HK-2 (cell line): Measurements from ENCODE around the gene C1QTNF12.
"Not testable (repeated sequence)": the region's sequence is repeated elsewhere in the genome, so short reads cannot be mapped to it uniquely, and the experiment has no call there.

Experiments used
- DNase-seq: peaks from one replicate; pipeline ENCODE4 v3.0.0-alpha.2; 2018; ENCODE audit not compliant: unreplicated experiment

Gene C1QTNF12

DNA sequence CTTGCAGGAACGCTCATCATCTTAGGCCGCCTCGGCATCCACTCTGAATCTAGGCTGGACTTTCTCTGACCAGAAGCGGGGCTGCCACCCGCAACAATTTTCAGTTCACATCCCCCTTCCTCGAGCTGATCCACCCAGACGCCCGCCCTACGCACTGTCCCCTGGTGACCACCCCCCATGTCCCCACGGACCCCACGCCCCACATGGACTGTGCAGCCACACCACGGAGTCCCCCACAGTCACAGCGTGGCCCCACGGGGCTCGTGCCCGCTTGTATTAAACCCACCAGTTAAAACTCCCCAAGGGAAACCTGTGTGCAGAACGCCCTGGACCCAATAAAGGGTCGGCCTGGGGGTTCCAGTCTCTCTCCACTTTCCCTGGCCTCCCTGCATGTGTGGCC lies 13.0 kb upstream of the C1QTNF12 start:
- no peak for DNase-seq

DNA sequence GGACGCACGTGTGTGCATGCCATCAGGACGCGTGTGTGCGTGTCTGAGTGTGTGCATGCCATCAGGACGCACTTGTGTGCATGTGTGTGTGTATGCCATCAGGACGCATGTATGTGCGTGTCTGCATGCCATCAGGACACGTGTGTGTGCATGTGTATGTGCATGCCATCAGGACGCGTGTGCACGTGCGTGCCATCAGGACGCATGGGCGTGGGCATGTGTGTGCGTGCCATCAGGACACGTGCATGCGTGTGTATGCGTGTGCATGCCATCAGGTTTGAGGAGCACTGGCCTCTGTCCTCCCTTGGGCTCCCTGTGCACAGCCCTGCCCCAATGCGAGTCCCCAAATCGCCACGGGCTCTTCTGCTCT lies 12.6 kb upstream of the C1QTNF12 start:
- no peak for DNase-seq

DNA sequence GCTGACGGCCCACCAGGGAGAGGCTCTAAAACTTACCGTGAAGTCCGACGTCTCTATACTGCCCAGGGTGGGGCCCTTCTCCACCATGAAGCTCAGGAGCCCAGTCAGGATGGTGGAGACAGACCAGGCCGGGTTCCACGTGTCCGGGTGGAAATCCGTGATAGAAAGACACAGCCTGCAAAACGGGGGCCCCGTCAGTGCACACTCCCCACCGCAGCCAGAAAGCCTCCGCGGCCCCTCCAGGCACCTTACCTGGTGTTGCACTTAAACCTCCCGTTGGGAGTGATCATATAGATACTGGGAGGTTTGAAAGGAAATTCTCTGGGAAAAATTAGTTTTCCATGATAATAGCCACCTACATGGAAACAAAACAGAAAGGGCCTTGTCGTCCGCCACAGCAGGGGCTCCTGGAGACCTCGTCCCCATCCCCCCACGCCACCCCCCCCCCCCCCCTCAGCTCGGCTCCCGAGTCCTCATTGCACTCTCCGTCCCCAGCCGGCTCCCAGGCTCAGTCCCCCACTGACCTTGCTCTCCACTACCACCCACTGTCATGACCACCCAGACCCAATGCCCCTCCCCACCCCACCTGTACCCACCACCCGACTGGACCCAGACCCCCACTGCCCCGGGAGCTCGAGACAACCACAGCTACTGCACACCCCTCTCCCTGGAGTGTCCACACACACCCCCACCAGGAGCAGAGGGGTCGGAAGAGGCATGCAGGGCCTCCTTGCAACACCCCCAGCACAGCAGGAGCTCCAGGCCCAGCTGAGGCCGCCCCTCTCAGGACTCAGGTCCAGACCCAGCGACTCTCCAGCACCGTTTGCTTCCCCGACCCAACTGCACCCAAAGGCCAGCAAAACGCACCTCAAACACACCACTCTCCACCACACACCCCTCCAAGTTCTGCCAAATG lies 10.7 kb upstream of the C1QTNF12 start:
- DNase-seq: no peak

DNA sequence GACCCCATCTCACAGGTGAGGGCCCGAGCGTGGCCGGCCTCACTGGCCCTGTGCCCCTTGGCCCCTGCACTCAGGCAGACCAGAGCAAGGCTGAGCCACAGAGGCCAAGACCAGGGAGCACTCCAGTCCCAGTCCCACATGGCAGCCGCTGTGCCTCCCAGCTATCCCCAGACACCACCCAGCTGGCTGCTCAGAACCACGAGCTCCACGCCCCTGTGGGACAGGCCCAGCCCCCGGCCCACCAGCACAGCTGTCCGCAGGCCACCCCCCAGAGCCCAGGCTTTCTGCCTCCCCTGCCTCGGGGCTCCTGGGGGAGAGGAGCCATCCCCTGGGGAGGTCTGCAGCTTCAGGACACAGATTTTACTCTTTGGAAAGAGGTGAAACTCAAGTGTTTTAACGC lies 9.1 kb upstream of the C1QTNF12 start:
- no peak for DNase-seq

DNA sequence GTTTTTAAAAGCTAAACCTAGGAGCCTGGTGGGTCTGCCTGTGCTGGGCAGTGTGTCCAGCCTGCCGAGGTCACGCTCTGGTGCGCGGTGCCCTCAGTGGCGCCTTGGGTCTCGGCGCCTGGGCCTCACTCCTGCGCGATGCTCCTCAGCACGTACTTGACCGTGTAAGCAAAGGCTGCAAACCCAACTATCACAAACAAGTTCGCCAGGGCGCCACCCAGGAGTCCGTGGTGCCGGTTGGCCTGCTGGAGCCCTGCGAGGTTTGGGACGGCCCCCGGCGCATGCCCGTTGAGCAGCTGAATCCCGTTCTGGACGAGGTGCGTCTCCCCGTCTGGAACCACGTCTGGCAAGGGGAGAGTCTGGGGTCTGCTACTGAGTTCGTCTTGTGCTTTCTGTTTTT lies 8.6 kb upstream of the C1QTNF12 start:
- no peak for DNase-seq

DNA sequence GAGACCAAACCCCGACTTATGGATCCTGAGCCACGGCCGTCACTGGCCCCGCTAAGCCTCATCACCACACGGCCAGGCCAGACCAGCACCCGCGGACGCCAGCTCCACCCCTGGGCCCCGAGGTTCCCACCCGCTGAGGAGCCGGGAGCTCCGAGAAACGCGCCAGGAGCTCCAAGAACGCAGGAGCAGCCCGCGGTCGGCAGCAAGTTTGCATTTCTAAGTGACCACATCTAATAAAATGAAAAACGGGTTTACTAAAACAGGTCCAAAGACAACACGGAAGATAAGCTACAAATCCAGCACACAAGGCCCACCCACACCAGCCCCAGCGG lies 8.1 kb upstream of the C1QTNF12 start:
- no peak for DNase-seq

DNA sequence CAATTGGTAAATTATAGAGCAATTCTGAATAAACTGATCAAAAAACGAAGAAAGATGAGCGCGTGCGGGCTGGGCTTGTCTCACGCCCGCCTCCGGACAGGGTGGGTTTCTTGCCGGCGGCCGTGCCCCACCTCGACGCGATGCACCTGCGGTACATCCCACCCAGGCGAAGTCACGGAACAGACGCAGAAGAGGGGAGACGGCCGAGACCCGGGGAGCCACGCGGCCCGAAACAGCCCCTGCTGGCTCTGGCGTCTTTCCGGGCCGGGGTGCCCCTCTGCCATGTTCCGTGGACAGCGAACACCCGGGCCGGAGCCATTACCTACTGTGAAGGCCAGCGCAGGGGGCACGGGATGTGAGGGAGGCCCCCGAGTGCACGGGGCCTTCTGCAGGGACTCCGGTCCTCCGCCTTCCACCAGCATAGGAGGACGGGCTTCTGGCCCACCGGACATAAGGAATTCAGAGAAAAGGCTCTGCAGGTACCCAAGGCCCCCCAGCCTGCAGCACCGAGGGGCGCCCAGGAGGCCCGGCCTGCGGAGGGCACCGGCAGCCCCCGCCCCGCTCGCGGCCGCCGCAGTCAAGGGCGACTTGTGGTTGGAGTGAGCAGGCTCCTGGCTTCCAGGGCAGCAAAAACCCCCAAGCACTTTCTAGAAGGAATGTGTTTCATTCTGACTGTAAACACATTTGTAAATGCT lies 7.6 kb upstream of the C1QTNF12 start:
- DNase-seq: no peak

DNA sequence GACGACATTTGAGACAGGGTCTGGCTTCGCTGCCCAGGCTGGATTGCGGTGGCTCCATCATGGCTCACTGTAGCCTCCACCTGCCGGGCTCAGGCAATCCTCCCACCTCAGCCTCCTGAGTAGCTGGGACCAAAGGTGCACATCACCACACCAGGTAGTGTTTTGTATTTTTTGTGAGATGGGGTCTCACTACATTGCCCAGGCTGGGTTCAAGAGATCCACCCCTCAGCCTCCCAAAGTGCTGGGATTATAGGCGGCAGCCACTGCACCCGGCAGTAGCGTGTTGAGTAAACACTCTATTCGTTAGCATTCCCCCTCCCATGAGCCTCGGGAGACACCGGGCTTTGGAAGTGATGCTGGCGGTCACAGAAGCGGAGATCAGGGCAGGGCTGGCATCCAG lies 6.8 kb upstream of the C1QTNF12 start:
- DNase-seq: no peak

DNA sequence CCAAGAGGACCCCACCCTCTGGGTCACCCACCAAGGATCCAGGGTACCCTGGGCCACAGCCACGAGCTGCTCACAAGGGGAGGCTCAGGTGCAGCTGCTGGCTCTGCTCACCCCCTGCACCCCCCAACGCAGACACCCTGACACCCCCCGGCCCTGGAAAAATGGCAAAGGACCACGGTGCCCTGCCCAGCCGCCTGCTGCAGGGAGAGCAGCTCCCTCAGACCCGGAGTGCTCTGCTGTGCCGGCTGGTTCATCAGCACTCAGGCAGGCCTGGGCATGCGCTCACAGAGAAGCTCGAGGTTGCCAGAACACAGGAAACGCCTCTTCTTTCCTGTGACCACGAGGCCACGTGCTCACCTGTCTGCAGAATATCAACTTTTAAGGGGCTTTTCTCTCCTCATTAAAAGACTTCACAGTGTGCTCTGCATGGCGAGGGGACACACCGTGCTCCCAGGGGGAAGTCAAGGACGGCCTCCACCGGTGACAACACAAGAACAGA lies 4.3 kb upstream of the C1QTNF12 start:
- no peak for DNase-seq

DNA sequence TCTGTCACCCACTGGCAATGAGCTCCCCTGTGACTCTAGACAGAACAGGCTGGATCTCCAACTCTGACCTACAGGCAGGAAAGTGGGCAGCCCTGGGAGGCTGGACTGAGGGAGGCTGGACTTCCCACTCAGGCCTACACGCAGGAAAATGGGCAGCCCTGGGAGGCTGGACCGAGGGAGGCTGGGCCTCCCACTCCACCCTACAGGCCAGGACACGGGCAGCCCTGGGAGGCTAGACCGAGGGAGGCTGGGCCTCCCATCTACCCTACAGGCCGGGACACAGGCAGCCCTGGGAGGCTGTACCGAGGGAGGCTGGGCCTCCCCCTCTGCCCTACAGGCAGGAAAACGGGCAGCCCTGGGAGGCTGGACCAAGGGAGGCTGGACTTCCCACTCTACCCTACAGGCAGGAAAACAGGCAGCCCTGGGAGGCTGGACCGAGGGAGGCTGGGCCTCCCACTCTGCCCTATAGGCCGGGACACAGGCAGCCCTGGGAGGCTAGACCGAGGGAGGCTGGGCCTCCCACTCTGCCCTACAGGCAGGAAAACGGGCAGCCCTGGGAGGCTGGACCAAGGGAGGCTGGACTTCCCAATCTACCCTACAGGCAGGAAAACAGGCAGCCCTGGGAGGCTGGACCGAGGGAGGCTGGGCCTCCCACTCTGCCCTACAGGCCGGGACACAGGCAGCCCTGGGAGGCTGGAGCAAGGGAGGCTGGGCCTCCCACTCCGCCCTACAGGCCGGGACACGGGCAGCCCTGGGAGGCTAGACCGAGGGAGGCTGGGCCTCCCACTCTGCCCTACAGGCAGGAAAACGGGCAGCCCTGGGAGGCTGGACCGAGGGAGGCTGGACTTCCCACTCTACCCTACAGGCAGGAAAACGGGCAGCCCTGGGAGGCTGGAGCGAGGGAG lies 1.7 kb upstream of the C1QTNF12 start:
- not testable (repeated sequence) for DNase-seq

DNA sequence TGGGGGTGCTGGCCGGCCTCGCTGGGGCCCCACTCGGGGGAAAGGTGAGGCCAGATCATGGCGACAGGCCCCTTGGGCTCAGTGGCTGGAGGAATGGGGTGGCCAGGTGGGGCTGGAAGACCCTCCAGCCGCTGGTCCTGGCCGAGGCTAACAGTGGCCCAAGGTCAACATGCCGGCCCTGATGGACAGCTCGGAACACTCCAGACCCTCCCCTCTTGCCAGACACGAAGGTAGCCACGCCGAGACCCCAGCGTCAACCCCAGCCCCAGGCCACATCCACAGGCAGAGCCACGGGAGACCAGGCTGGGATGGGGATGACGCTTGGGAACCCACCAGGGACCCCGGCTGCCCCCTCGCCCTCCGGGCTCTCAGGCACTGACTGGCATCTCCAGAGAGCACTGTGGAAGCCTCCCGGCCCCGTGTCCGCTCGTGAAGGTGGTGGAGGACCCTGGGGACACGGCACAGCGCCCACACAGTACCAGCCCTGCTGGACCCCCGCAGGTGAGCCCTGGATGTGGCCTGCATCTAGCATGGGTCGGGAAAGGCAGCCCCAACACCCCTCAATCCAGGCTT lies 905 bp upstream of the C1QTNF12 start:
- no peak for DNase-seq

DNA sequence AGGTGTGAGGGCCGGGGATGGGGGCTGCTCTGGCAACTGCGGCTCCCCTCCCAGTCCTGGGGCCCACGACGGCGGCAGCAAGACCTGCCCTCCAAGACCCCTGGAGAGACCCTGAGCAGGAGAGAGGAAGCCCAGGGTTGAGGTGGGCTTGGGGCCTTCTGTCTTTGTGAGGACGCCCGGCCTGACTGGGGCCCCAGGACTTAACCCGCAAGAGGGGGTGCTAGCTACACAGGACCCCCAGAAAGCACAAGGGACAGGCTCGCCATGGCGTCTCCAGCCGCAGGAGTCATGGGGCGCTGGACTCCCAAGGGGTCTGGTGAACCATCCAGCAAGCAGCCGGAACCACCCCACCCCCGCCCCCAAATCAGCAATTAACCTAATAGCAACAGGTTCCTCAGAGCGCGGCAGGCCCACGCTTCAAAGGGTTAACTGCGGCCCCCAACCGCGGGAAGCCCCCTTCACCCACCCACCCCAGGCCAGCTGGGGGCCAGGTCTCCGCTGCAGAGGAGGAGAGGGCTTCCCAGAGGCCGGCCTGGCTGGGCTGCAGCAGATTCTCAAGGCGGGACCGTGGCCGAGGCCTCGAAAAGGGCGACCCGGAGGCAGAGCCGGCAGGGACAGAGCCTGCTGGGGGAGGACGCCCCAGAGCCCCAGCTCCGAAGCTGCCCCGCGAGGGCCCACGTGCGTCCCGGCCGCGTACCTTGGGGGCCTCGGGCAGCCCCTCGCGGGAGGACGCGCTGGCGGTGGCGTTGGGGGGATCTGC lies 525 bp downstream of the C1QTNF12 start:
- DNase-seq: no peak

DNA sequence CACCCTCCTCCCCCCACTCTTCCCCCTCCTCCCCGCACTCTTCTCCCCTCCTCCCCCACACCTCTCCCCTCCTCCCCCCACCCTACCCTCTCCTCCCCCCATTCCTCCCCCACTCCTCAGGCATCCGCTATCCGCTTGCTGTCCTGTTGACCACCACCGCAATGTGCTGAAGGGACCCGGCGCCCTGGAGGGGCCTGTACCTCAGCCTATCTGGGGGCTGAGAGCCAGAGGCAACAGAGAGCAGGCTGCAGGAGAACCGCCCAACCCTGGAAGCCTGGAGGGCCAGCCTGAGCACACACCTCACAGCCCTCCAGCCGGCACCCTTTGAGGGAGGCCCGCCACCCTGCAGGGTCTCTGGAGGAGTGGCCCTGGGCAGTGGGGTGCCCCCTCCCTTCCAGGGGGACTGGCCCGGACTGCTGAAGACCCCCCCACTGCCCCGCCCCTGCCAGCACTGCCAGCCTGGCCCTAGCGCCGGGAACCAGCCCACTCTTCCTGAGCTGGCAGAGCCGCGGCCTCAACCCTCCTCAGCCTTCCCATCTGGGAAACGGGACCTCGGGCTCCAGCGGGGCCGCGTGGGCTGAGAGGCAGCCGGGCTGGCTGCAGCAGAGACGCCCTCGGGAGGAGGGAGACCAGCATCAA lies 1.2 kb downstream of the C1QTNF12 start:
- DNase-seq: no peak

DNA sequence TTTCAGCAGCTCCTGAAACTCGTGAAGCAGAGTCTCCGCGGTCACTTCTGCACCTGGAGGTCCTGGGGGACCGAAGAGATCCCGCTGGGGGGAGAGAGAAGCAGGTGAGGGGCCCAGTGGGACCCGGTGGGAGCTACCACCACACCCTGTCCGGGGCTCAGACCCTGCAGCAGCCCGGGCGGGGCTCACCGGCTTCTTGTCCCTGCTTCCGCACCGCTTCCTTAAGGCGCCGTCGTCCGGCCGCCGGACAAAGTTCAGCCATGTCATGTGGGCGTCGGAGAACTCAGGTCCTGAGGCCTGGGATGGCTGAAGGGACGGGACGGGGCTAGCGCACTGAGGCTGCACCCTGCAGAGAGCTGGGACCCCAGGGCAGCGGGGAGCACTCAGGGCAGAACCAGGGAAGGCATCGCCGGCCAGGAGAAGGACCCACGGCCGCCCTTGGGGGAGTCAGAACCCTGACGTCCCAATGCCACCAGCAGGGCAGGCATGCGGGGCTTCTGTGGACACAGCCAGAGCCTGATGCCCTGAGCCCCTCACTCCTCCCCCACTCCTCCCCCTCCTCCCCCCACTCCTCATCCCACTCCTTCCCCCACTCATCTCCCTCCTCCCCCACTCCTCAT lies 2.2 kb downstream of the C1QTNF12 start:
- DNase-seq: no peak

DNA sequence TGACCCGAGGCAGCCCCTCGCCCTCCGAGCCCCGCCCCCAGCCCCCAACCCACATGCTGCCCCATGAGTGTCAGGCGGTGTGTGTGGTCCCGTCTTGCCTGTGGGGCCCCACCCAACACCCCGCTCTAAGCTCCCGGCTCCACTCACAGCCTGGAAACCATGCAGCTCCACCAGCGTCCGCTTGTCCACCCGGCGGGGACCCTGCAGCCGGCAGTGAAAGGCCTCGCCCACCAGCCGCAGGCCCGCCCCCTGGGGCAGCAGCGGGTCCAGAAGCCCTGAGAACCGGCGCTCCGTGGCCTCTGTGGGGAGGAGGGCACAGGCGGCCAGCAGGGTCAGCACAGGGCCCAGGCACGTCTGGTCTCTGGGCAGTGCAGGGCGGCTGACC lies 2.7 kb downstream of the C1QTNF12 start:
- no peak for DNase-seq

DNA sequence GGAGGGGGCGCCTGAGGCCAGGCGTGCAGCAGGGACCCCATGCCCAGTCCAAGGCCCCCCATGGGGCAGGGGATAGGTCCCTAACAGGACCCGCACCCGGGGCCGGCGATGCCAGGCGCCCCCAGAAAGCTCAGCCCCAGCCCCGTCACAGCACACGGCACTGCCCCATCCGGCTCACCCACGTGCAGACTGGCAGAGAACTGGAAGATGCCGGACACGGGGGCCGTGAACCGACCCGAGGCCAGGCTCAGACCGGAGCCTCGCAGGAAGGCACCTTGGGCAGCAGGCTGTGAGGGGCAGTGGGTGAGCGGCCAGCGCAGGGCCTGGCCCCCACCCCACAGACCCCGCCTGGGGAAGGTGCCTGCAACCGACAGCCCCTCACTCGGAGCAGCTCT lies 3.3 kb downstream of the C1QTNF12 start:
- DNase-seq: no peak

DNA sequence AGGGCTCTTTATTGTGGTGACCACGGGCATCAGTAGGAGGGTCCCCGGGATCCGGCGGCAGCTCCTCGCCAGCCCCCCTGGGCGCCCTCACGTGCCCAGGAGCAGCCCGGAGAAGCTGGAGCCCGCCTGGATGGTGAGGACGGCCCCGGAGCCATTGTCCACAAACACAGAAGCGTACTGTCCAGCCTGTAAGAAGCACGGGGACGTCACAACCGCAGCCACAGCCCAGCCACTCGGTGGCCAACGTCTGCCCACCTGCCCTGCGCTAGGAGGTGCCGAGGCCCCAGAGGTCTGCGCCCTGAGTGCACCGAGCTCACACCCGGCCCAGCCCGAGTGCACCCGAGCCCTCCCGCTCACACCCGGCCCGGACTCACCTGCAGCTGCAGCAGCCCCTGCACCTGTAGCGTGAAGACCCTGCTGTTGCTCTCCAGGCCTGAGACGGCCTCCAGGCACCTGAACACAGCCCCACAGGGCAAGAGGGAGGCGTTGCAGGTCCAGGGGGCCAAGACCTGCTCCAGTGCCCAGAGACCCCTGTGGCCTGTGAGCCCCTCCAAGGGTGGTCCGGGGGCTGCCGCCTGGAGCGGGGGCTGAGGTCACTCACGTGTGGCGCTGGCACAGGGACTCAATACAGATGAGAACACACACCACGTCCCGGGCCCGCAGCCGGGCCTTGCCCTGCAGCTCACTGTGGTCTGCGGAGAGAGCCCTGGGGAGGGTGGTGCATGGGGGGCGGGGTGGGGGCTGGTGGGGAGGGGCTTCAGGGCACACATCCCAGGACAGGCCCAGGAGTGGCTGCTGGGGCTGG lies 3.9 kb downstream of the C1QTNF12 start:
- no peak for DNase-seq

DNA sequence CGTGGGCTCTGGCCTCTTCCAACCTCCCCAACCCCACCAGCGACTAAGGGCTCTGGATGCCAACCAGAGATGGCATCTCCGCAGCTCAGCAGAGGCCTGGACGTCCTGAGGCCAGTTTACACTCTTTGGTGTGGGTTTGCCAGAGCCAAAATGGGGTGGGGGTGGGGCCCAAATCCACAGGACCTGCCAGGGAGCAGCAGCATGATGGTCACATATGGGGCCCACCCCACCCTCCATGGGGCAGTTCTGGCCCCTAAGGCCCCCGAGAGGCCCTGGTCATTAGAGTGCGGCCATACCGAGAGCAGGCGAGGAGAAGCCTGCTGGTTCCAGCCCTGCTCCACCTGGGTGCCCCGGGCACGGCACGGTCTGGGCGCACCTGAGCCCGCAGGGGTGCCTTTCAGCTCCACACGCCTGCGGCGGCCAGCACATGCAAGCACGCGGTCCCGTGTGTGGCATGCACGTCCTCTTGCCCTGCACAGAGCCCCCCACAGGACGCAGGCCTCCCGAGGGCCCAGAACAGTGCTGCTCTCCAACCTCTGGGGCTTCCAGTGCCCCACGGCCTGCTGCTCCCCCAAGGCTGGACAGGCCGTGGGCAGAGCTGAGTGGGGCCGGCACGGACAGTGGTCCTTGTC lies 4.8 kb downstream of the C1QTNF12 start:
- DNase-seq: no peak
